NCI-H146 treated with DMSO at 0.1 percent for 48 hours (cell line): ENCODE measurements around the gene CARD19.
A peak's percentile ranks its signal among the peaks of the same experiment; 100 is the strongest.

Source experiments
- DNase-seq: peaks from one replicate; lab custom pipeline; 2025; ENCODE audit not compliant: unreplicated experiment; lab: John Stamatoyannopoulos, UW

Gene CARD19

GRCh38 chr9:93086447-93087224, 9.4 kb upstream of the CARD19 start:
- no peak for DNase-seq

GRCh38 chr9:93087971-93088655, 7.9 kb upstream of the CARD19 start:
- DNase-seq, result no peak

GRCh38 chr9:93088656-93089015, 7.4 kb upstream of the CARD19 start:
- no peak for DNase-seq

GRCh38 chr9:93089024-93089423, 7.0 kb upstream of the CARD19 start:
- DNase-seq, result no peak

- DNase-seq, result no peak
Measured at GRCh38 chr9:93089481-93089991, 6.5 kb upstream of the CARD19 start.

GRCh38 chr9:93090091-93090655, 5.8 kb upstream of the CARD19 start:
- DNase-seq, result no peak

- DNase-seq, result no peak
Measured at GRCh38 chr9:93091056-93091452, 5.0 kb upstream of the CARD19 start.

GRCh38 chr9:93091453-93092081, 4.5 kb upstream of the CARD19 start:
- DNase-seq, result no peak

- no peak for DNase-seq
Measured at GRCh38 chr9:93092251-93092991, 3.6 kb upstream of the CARD19 start.

- DNase-seq, result no peak
Measured at GRCh38 chr9:93093127-93093876, 2.7 kb upstream of the CARD19 start.

GRCh38 chr9:93093877-93094657, 1.9 kb upstream of the CARD19 start:
- no peak for DNase-seq

- DNase-seq, result no peak
Measured at GRCh38 chr9:93094658-93095204, 1.3 kb upstream of the CARD19 start.

GRCh38 chr9:93095205-93096130, 549 bp upstream of the CARD19 start:
- peak; percentile 92 for DNase-seq

GRCh38 chr9:93096811-93097382, 880 bp downstream of the CARD19 start:
- DNase-seq, result no peak

GRCh38 chr9:93097511-93098201, 1.6 kb downstream of the CARD19 start:
- DNase-seq, result no peak

GRCh38 chr9:93098236-93098946, 2.4 kb downstream of the CARD19 start:
- no peak for DNase-seq
